ENCODE data around the gene DCTN1. TPM values are rescaled to one million over a fixed set of nuclear protein-coding genes. Genes with fewer than 3 reads are reported as not detected.
A peak's percentile ranks its signal among the peaks of the same experiment; 100 is the strongest.

The DCTN1 gene
- total and polyA plus RNA-seq, 2 donors (not counting 1 experiment from before 2014, with no cell fraction given) = 133 to 228 TPM

- Histone ChIP-seq H3K27me3 (ENCODE audit: control insufficient read depth, insufficient read depth, low read length) (no peaks in the 10 kb centered on the region), H3K36me3 (ENCODE audit: control insufficient read depth, insufficient read depth, low read length) (no peaks in the 10 kb centered on the region), H3K9me3 (ENCODE audit: control insufficient read depth, insufficient read depth, low read depth, low read length) (no peaks in the 10 kb centered on the region), H3K4me2 (ENCODE audit: extremely low read depth, insufficient read depth, low read length) (no peak overlapping the region), H2AFZ (ENCODE audit: low read length) (no peak overlapping the region), H3K79me2 (ENCODE audit: control insufficient read depth, insufficient read depth, low read length) (no peaks in the 10 kb centered on the region), H3K4me3 (replicated peaks in 1 of 4; ENCODE audit: control extremely low read depth in 1 of 4, insufficient read depth in 1 of 4, low read depth in 3 of 4, low read length in 4 of 4) (no peak overlapping the region), H4K20me1 (ENCODE audit: control insufficient read depth, extremely low read depth, insufficient read depth, low read length) (no peaks in the 10 kb centered on the region), H3K9ac (ENCODE audit: insufficient read depth, low read length) (no peak overlapping the region), H3K4me1 (ENCODE audit: control insufficient read depth, extremely low read depth, insufficient read depth, low read length) (no peaks in the 10 kb centered on the region), H3K27ac (ENCODE audit: insufficient read depth, low read length) (no peak overlapping the region)
- DNase-seq (ENCODE audit: low read depth in 2 of 2) = no peak
- TF ChIP-seq EZH2 (IDR thresholded peaks at IDR 0.05; ENCODE audit: low read length, missing control alignments) = no peak
- no peak for TF ChIP-seq CTCF (conservative IDR thresholded peaks at IDR 0.05 in 1 of 2, IDR thresholded peaks at IDR 0.05 in 1 of 2; ENCODE audit: low read depth in 1 of 2, low read length in 2 of 2)
Observed at GRCh38 chr2:74333896-74334586, 46.1 kb downstream of the DCTN1 start.

- Histone ChIP-seq H3K4me2 (ENCODE audit: extremely low read depth, insufficient read depth, low read length) (no peak overlapping the region), H3K9ac (ENCODE audit: insufficient read depth, low read length) (no peak overlapping the region), H3K27ac (ENCODE audit: insufficient read depth, low read length) (no peak overlapping the region), H3K36me3 (ENCODE audit: control insufficient read depth, insufficient read depth, low read length) (no peaks in the 10 kb centered on the region), H3K4me1 (ENCODE audit: control insufficient read depth, extremely low read depth, insufficient read depth, low read length) (no peaks in the 10 kb centered on the region), H2AFZ (ENCODE audit: low read length) (no peak overlapping the region), H3K4me3 (replicated peaks in 1 of 4; ENCODE audit: control extremely low read depth in 1 of 4, insufficient read depth in 1 of 4, low read depth in 3 of 4, low read length in 4 of 4) (no peak overlapping the region), H3K9me3 (ENCODE audit: control insufficient read depth, insufficient read depth, low read depth, low read length) (no peaks in the 10 kb centered on the region), H3K79me2 (ENCODE audit: control insufficient read depth, insufficient read depth, low read length) (no peaks in the 10 kb centered on the region), H3K27me3 (ENCODE audit: control insufficient read depth, insufficient read depth, low read length) (no peaks in the 10 kb centered on the region), H4K20me1 (ENCODE audit: control insufficient read depth, extremely low read depth, insufficient read depth, low read length) (no peaks in the 10 kb centered on the region)
- DNase-seq (ENCODE audit: low read depth in 2 of 2) = peak; percentile 17 to 36
- TF ChIP-seq EZH2 (IDR thresholded peaks at IDR 0.05; ENCODE audit: low read length, missing control alignments) = no peak
- peak; percentile 52 for TF ChIP-seq CTCF (conservative IDR thresholded peaks at IDR 0.05 in 1 of 2, IDR thresholded peaks at IDR 0.05 in 1 of 2; ENCODE audit: low read depth in 1 of 2, low read length in 2 of 2)
Observed at GRCh38 chr2:74333175-74333574, 46.9 kb downstream of the DCTN1 start.

GRCh38 chr2:74332550-74333174, 47.4 kb downstream of the DCTN1 start:
- no peak for DNase-seq (ENCODE audit: low read depth in 2 of 2)
- H3K9ac ChIP-seq (ENCODE audit: insufficient read depth, low read length) = no peak overlapping the region
- H3K27ac ChIP-seq (ENCODE audit: insufficient read depth, low read length) = no peak overlapping the region
- no peaks in the 10 kb centered on the region for H3K36me3 ChIP-seq (ENCODE audit: control insufficient read depth, insufficient read depth, low read length)
- TF ChIP-seq CTCF (conservative IDR thresholded peaks at IDR 0.05 in 1 of 2, IDR thresholded peaks at IDR 0.05 in 1 of 2; ENCODE audit: low read depth in 1 of 2, low read length in 2 of 2) (no peak), EZH2 (IDR thresholded peaks at IDR 0.05; ENCODE audit: low read length, missing control alignments) (no peak)
- H3K27me3 ChIP-seq (ENCODE audit: control insufficient read depth, insufficient read depth, low read length) = no peaks in the 10 kb centered on the region
- H3K4me1 ChIP-seq (ENCODE audit: control insufficient read depth, extremely low read depth, insufficient read depth, low read length) = no peaks in the 10 kb centered on the region
- no peaks in the 10 kb centered on the region for H3K9me3 ChIP-seq (ENCODE audit: control insufficient read depth, insufficient read depth, low read depth, low read length)
- H3K4me3 ChIP-seq (replicated peaks in 1 of 4; ENCODE audit: control extremely low read depth in 1 of 4, insufficient read depth in 1 of 4, low read depth in 3 of 4, low read length in 4 of 4) = no peak overlapping the region
- no peak overlapping the region for H3K4me2 ChIP-seq (ENCODE audit: extremely low read depth, insufficient read depth, low read length)
- no peaks in the 10 kb centered on the region for H3K79me2 ChIP-seq (ENCODE audit: control insufficient read depth, insufficient read depth, low read length)
- H4K20me1 ChIP-seq (ENCODE audit: control insufficient read depth, extremely low read depth, insufficient read depth, low read length) = no peaks in the 10 kb centered on the region
- H2AFZ ChIP-seq (ENCODE audit: low read length) = no peak overlapping the region
